ENCODE results near the gene FITM1. TPM values are rescaled to one million over a fixed set of nuclear protein-coding genes. Genes with fewer than 3 reads are reported as not detected.

FITM1 gene
- polyA plus RNA-seq, 2 of the 4 experiments (the other 2 are of a cell fraction): 0.06 TPM; not detected in 1

GRCh38 chr14:24177041-24177825 is 46.8 kb downstream of the FITM1 start:
- DNase-seq (ENCODE audit: low read depth in 1 of 2, low spot score in 1 of 2): no peak
- H3K4me3 ChIP-seq: no peak overlapping the region
- no peak overlapping the region for H3K27ac ChIP-seq
- ATAC-seq: no peak
- no peak overlapping the region for H3K4me2 ChIP-seq
- FAIRE-seq: no peak
- WGBS (ENCODE audit: missing lambda C conversion rate): 87% methylated on average over 12 of the region's 12 CpGs
- H3K4me1 ChIP-seq: no peaks in the 10 kb centered on the region
- H3K9me3 ChIP-seq: no peaks in the 10 kb centered on the region
- TF ChIP-seq SREBF2 (IDR thresholded peaks at IDR 0.05) (no peak), EP300 (IDR thresholded peaks at IDR 0.05) (no peak), TP53 (CRISPR knock-in tag; IDR thresholded peaks at IDR 0.05) (no peak), HOXB5 (CRISPR knock-in tag; IDR thresholded peaks at IDR 0.05) (no peak), CHD2 (IDR thresholded peaks at IDR 0.05; ENCODE audit: low read length, partially characterized antibody) (no peak), HES2 (IDR thresholded peaks at IDR 0.05) (no peak), MAX (IDR thresholded peaks at IDR 0.05) (no peak), HDAC2 (IDR thresholded peaks at IDR 0.05) (no peak), CBX2 (IDR thresholded peaks at IDR 0.05; ENCODE audit: borderline replicate concordance, low read depth) (no peak), BHLHE40 (IDR thresholded peaks at IDR 0.05; ENCODE audit: low read depth, low read length) (no peak), PHF8 (IDR thresholded peaks at IDR 0.05; ENCODE audit: borderline replicate concordance, low read depth) (no peak), MYC (IDR thresholded peaks at IDR 0.05; ENCODE audit: borderline replicate concordance, low read length) (no peak), NFE2L2 (conservative IDR thresholded peaks at IDR 0.05; ENCODE audit: low read length) (no peak), RARB (CRISPR knock-in tag; IDR thresholded peaks at IDR 0.05) (no peak), HOXB13 (CRISPR knock-in tag; IDR thresholded peaks at IDR 0.05; ENCODE audit: low read depth) (no peak), REST (IDR thresholded peaks at IDR 0.05) (no peak), PBX3 (IDR thresholded peaks at IDR 0.05) (no peak), NR3C1 (IDR thresholded peaks at IDR 0.05) (no peak)
- CTCF ChIA-PET: interaction anchor here (1.0 to 1.3 kb wide), 3 partner anchors 17 to 119 kb away, joined by 3 to 6 read pairs (median 4); partner anchors contain the start of gene IRF9
- POLR2A ChIA-PET: interaction anchor here (1.1 to 2.3 kb wide), 2 partner anchors 12 to 18 kb away, joined by 5 to 7 read pairs; partner anchors contain the start of genes IPO4 and TM9SF1

GRCh38 chr14:24177891-24178290 is 47.4 kb downstream of the FITM1 start:
- no peaks in the 10 kb centered on the region for H3K9me3 ChIP-seq
- no peak overlapping the region for H3K4me3 ChIP-seq
- no peak overlapping the region for H3K27ac ChIP-seq
- DNase-seq (ENCODE audit: low read depth in 1 of 2, low spot score in 1 of 2): no peak
- FAIRE-seq: no peak
- no peak for ATAC-seq
- 94% methylated on average over 6 of the region's 14 CpGs for WGBS (ENCODE audit: missing lambda C conversion rate)
- no peaks in the 10 kb centered on the region for H3K4me1 ChIP-seq
- POLR2A ChIA-PET: interaction anchor here (1.1 kb wide), 1 partner anchor 18 kb away, joined by 5 read pairs; the partner anchor contains the start of gene TM9SF1
- TF ChIP-seq CBX8 (IDR thresholded peaks at IDR 0.05) (no peak), MAZ (IDR thresholded peaks at IDR 0.05; ENCODE audit: borderline replicate concordance, low read depth, low read length) (no peak), ZFP36 (IDR thresholded peaks at IDR 0.05; ENCODE audit: borderline replicate concordance, partially characterized antibody) (no peak), BHLHE40 (IDR thresholded peaks at IDR 0.05; ENCODE audit: low read depth, low read length) (no peak), PBX3 (IDR thresholded peaks at IDR 0.05) (no peak), RCOR1 (IDR thresholded peaks at IDR 0.05; ENCODE audit: low read depth, low read length) (no peak), HMGXB4 (CRISPR knock-in tag; IDR thresholded peaks at IDR 0.05; ENCODE audit: borderline replicate concordance) (no peak)
- CTCF ChIA-PET: interaction anchor here (1.0 to 1.3 kb wide), 3 partner anchors 17 to 120 kb away, joined by 3 to 6 read pairs (median 4); partner anchors contain the start of gene IRF9
- H3K4me2 ChIP-seq: no peak overlapping the region

All from A549 (cell line).